HG03442 (cell line): ENCODE data around the gene NUDCD3.

Experiments used
- ATAC-seq: cut with Tn5 transposase; IDR thresholded peaks from one replicate; pipeline ENCODE4 v1.9.1; 2021; ENCODE audit warnings: mild to moderate bottlenecking, moderate library complexity; ENCODE audit not compliant: unreplicated experiment

Gene NUDCD3

GRCh38 chr7:44490351-44491200, at the start of gene NUDCD3:
Gene NUDCD3, minus strand, starts transcription at chr7:44490658. Its CDS starts 58 bp downstream, at chr7:44490600.
- ATAC-seq, result peak; percentile 93

GRCh38 chr7:44539669-44540506, 49.4 kb upstream of the NUDCD3 start:
- ATAC-seq, result no peak

- no peak for ATAC-seq
Observed at GRCh38 chr7:44538798-44539668, 48.6 kb upstream of the NUDCD3 start.

- no peak for ATAC-seq
Observed at GRCh38 chr7:44538093-44538797, 47.8 kb upstream of the NUDCD3 start.

GRCh38 chr7:44537442-44537841, 47.0 kb upstream of the NUDCD3 start:
- no peak for ATAC-seq

- no peak for ATAC-seq
Observed at GRCh38 chr7:44536090-44536489, 45.6 kb upstream of the NUDCD3 start.

GRCh38 chr7:44535348-44536064, 45.0 kb upstream of the NUDCD3 start:
- ATAC-seq, result no peak

DNA sequence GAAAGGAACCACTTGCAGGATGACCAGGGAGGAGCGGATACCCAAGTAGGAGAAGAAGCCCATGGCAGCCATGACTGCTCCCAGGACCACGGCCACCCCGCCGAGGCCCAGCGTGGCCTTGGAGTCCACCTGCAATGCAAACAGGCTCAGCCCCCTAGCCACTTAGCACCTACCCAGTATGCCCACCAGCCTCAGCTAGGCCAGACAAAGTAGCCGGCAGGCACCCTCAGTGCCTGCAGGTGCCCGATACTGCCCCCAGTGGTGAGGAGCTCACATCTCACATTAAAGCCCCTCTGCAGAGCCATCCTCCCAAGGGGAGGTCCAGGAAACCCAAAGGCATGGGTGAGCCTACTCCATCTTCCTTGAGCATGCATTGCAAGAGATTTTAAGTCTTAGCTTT, 44.0 kb upstream of the NUDCD3 start:
- peak; percentile 53 for ATAC-seq

DNA sequence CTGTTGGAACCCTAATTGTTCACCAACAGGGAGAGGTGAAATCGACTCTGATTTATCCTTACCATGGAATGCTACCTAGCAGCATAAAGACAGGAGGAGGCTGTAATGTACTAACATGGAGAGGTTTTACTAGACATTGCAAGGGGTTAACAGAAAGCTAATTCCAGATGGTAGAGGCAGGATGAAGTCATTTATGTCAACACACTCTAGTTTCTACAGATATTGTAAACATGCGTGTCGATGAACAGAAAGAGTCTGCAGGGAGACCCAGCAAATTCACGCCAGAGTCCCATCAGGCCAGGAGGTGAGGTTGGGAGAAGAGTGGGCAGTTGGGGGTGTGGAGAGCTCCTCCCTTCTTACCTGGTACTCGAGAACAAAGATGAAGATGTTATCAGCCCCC, 43.6 kb upstream of the NUDCD3 start:
- ATAC-seq, result no peak

DNA sequence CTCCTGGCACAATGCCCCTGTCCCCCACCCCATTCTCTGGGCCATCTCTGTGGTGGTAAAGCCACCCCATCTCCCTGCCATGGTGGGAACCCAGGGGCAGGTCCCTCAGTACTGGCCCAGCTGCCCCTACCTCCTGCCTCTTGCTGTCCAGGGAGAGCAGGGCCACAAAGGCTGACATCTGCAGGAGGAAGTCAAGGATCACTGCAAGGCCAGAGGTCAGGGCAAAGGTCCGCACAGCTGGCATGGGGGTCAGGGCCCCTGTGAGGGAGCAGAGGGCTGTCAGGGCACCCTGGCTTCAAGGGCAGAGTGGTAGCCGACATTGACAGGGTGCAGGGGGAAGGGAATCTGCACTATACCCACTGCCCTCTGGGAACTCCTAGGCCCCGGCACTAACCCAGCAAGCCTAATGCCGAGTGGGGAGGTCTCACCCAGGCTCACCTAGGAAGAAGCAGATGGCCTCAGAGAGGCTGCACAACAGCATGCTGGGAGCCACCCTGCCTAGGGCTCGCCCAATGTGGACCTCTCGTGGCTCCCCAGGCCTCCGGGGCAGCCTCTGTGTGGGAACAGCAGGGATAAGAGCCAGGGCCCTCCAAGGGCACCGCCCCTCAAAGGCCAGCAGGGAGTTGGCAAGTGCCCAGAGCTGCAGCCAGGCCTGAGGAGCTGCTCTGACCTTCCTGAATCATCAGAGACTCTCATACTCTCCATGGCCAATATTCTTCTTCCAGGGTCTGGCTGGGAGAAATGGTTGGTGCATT, 43.0 kb upstream of the NUDCD3 start:
- ATAC-seq, result no peak

GRCh38 chr7:44531421-44532380, 41.2 kb upstream of the NUDCD3 start:
- no peak for ATAC-seq

DNA sequence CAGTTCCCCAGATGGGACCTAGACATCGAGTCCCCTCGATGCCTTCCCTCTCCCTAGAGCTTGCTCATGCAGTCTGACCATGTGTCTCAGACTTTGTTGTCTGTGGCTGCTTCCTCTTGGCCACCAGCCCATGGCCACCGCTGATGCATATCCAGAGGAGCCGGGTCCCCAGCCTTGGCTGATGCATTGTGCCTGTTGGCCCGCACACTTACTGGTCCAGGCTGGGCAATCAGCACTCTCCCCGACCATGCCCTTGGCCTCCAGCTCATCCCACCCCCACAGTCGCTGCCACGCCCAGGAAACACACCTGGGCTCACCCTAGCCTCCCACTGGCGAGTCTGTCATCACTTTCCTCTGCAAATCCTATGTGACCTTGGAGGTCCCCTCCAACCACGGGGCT, 40.5 kb upstream of the NUDCD3 start:
- ATAC-seq, result no peak

- no peak for ATAC-seq
Observed at GRCh38 chr7:44524811-44525388, 34.4 kb upstream of the NUDCD3 start.

GRCh38 chr7:44522315-44522714, 31.9 kb upstream of the NUDCD3 start:
- ATAC-seq, result no peak

- ATAC-seq, result no peak
Observed at GRCh38 chr7:44521347-44522095, 31.1 kb upstream of the NUDCD3 start.

DNA sequence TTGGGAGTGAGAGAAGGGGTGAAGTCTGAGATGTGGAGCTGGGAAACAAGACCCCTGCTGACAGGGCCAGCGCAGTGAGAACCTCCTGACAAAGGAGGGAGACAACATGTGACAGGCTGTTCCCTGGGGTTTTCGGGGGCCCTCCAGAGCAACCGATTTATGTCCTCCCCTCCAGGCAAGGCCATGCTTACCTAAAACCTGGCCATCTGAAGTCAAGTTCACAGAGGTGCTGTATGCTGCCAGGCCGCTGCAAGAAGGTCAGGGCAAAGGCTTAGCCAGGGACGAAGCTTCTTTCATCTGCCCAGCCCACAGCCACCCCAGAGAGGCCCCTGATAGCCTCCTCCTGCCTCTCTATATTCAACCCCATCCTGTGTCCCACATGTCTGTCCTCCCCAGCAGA, 30.1 kb upstream of the NUDCD3 start:
- ATAC-seq, result no peak

DNA sequence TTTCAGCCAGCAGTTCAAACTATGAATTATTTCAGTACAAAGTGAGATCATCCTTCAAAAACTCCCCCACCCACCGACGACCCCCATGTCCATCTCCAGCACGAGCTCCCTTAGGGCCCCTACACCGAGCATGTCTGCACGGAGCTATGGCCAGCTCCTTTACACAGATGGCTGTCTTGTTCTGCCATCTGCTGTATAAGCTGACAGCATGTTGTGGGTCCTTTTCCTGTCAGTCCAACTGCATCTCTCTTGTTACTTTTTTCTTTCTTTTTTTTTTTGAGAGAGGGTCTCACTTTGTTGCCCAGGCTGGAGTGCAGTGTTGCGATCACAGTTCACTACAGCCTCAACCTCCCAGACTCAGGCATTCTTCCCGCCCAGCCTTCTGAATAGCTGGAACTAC, 29.1 kb upstream of the NUDCD3 start:
- ATAC-seq, result no peak
